Common myeloid progenitor, CD34-positive (primary cell): ENCODE data around the gene DACH2.

ENCODE experiments used
- CTCF ChIA-PET: fragments of 350-600 bp; sonication (Branson Sonifier 250); formaldehyde crosslinking; loops from one replicate; lab custom pipeline; 2021; ENCODE audit warnings: antibody characterized with exemption; lab: Charles Lee
- POLR2A ChIA-PET: fragments of 350-600 bp; sonication (Branson Sonifier 250); formaldehyde crosslinking; loops from one replicate; lab custom pipeline; 2021; ENCODE audit warnings: antibody characterized with exemption; lab: Charles Lee
- DNase-seq, 3 donors: peaks; one replicate each; pipeline versions ENCODE4 v3.0.0 to v3.0.0-alpha.2; 2013
- H3K27ac ChIP-seq, 2 experiments: 1 replicate in 1 of 2; 2 replicates in 1 of 2; pipeline ENCODE4 v1.7.0; 2013; ENCODE audit warnings: inconsistent platforms in 2 of 2, low read length in 2 of 2, mild to moderate bottlenecking in 2 of 2, low read depth in 1 of 2, moderate library complexity in 1 of 2; ENCODE audit not compliant: severe bottlenecking in 2 of 2, insufficient read depth in 1 of 2, poor library complexity in 1 of 2
- H3K27me3 ChIP-seq, 5 experiments: replicated peaks in 2 of 5; 1 replicate in 3 of 5; 2 replicates in 2 of 5; pipeline versions ENCODE4 v1.6.1 to v1.7.0; 2013; ENCODE audit warnings: low read length in 4 of 5, mild to moderate bottlenecking in 2 of 5, moderate library complexity in 2 of 5, inconsistent platforms in 1 of 5; ENCODE audit not compliant: insufficient read depth in 5 of 5, control insufficient read depth in 4 of 5
- H3K36me3 ChIP-seq, 4 experiments: 1 replicate in 2 of 4; 2 replicates in 2 of 4; pipeline versions ENCODE4 v1.6.1 to v1.7.0; 2013; ENCODE audit warnings: low read length in 3 of 4, control low read depth in 1 of 4, mild to moderate bottlenecking in 1 of 4; ENCODE audit not compliant: control insufficient read depth in 4 of 4, insufficient read depth in 4 of 4
- H3K4me1 ChIP-seq, 4 experiments: 1 replicate in 3 of 4; 2 replicates in 1 of 4; pipeline versions ENCODE4 v1.6.1 to v1.7.1; 2013; ENCODE audit warnings: low read length in 3 of 4, mild to moderate bottlenecking in 3 of 4, control low read depth in 1 of 4, inconsistent platforms in 1 of 4, moderate library complexity in 1 of 4; ENCODE audit not compliant: control insufficient read depth in 4 of 4, insufficient read depth in 4 of 4; ENCODE audit errors: control extremely low read depth in 1 of 4
- H3K4me3 ChIP-seq, 7 experiments: 1 replicate in 4 of 7; 2 replicates in 3 of 7; pipeline versions ENCODE4 v1.5.1 to v1.7.0; 2013; ENCODE audit warnings: mild to moderate bottlenecking in 7 of 7, low read length in 6 of 7, moderate library complexity in 6 of 7, inconsistent platforms in 2 of 7, low read depth in 2 of 7, control low read depth in 1 of 7; ENCODE audit not compliant: insufficient read depth in 4 of 7, control insufficient read depth in 1 of 7; ENCODE audit errors: extremely low read depth in 1 of 7
- H3K9me3 ChIP-seq, 5 experiments: 1 replicate in 4 of 5; 2 replicates in 1 of 5; pipeline versions ENCODE4 v1.6.1 to v1.7.1; 2013; ENCODE audit warnings: low read length in 4 of 5, mild to moderate bottlenecking in 2 of 5, inconsistent platforms in 1 of 5, low read depth in 1 of 5, moderate library complexity in 1 of 5; ENCODE audit not compliant: control insufficient read depth in 4 of 5, insufficient read depth in 2 of 5; ENCODE audit errors: control extremely low read depth in 1 of 5
- WGBS: methylation state at CpG from one replicate; pipeline ENCODE4 v1.1.5; 2013; ENCODE audit not compliant: insufficient coverage; 5-methylcytosine and 5-hydroxymethylcytosine counted together

The DACH2 gene

GRCh38 chrX:86436116-86436515, 287.9 kb downstream of the DACH2 start:
- DNase-seq: no peak
- Histone ChIP-seq H3K27ac (no peak overlapping the region), H3K36me3 (no peaks in the 10 kb centered on the region), H3K4me3 (no peak overlapping the region), H3K4me1 (no peaks in the 10 kb centered on the region), H3K9me3 (no peaks in the 10 kb centered on the region), H3K27me3 (peaks cover 0 to 2% (median 0%) of the 10 kb centered on the region in 5 experiments)
- CTCF ChIA-PET: no interaction called here
- POLR2A ChIA-PET: no interaction called here

- DNase-seq: no peak
- no peaks in the 10 kb centered on the region for H3K36me3 ChIP-seq
- ChIA-PET CTCF (no interaction called here), POLR2A (no interaction called here)
- no peak overlapping the region for H3K4me3 ChIP-seq
- WGBS: 62% methylated on average over 5 of the region's 5 CpGs
- H3K4me1 ChIP-seq: no peaks in the 10 kb centered on the region
- H3K27me3 ChIP-seq: no peaks in the 10 kb centered on the region
- no peaks in the 10 kb centered on the region for H3K9me3 ChIP-seq
- no peak overlapping the region for H3K27ac ChIP-seq
Measured at GRCh38 chrX:86455495-86455894, 307.2 kb downstream of the DACH2 start.

- ChIA-PET CTCF (no interaction called here), POLR2A (no interaction called here)
- Histone ChIP-seq H3K4me1 (no peaks in the 10 kb centered on the region), H3K9me3 (no peaks in the 10 kb centered on the region), H3K27me3 (no peaks in the 10 kb centered on the region), H3K4me3 (no peak overlapping the region), H3K36me3 (no peaks in the 10 kb centered on the region), H3K27ac (no peak overlapping the region)
- WGBS: 73% methylated on average over 2 of the region's 3 CpGs
- DNase-seq: no peak
Measured at GRCh38 chrX:86460760-86461159, 312.5 kb downstream of the DACH2 start.

GRCh38 chrX:86504297-86504696, 356.0 kb downstream of the DACH2 start:
- WGBS: no CpG with 5 or more reads among the region's 1 CpG
- no peaks in the 10 kb centered on the region for H3K9me3 ChIP-seq

GRCh38 chrX:86507331-86507730, 359.1 kb downstream of the DACH2 start:
- 0% methylated on average over 1 of the region's 2 CpGs for WGBS
- Histone ChIP-seq H3K27me3 (no peaks in the 10 kb centered on the region), H3K27ac (no peak overlapping the region), H3K9me3 (no peaks in the 10 kb centered on the region), H3K4me1 (no peaks in the 10 kb centered on the region), H3K4me3 (no peak overlapping the region), H3K36me3 (no peaks in the 10 kb centered on the region)
- DNase-seq: no peak
- ChIA-PET POLR2A (no interaction called here), CTCF (no interaction called here)

More at GRCh38 chrX:86504297-86504696, 356.0 kb downstream of the DACH2 start:
- H3K27me3 ChIP-seq: no peaks in the 10 kb centered on the region
- no peaks in the 10 kb centered on the region for H3K4me1 ChIP-seq
- POLR2A ChIA-PET: no interaction called here
- no peak overlapping the region for H3K4me3 ChIP-seq
- no peaks in the 10 kb centered on the region for H3K36me3 ChIP-seq
- CTCF ChIA-PET: no interaction called here
- no peak overlapping the region for H3K27ac ChIP-seq
- DNase-seq: no peak

- Histone ChIP-seq H3K27ac (no peak overlapping the region), H3K4me3 (no peak overlapping the region), H3K27me3 (no peaks in the 10 kb centered on the region), H3K9me3 (no peaks in the 10 kb centered on the region), H3K4me1 (no peaks in the 10 kb centered on the region), H3K36me3 (no peaks in the 10 kb centered on the region)
- POLR2A ChIA-PET: no interaction called here
- no peak for DNase-seq
- WGBS: 76% methylated on average over 3 of the region's 4 CpGs
- CTCF ChIA-PET: interaction anchor here (0.6 kb wide), 1 partner anchor 74 kb away, joined by 3 read pairs; no protein-coding TSS in a partner anchor
Measured at GRCh38 chrX:86579777-86580176, 431.5 kb downstream of the DACH2 start.

GRCh38 chrX:86604607-86605006, 456.4 kb downstream of the DACH2 start:
- no CpG with 5 or more reads among the region's 2 CpGs for WGBS
- Histone ChIP-seq H3K4me1 (no peaks in the 10 kb centered on the region), H3K9me3 (no peaks in the 10 kb centered on the region), H3K36me3 (no peaks in the 10 kb centered on the region), H3K4me3 (no peak overlapping the region), H3K27me3 (no peaks in the 10 kb centered on the region), H3K27ac (no peak overlapping the region)
- POLR2A ChIA-PET: no interaction called here
- DNase-seq: peak in 1 of 3 donors; percentile 0
- CTCF ChIA-PET: no interaction called here
